Hepatocyte (in vitro differentiated cells): ENCODE data around the gene RABL3.

Experiments
- CTCF ChIP-seq: fragments of 200-600 bp; sonication (generic); IDR thresholded peaks from 2 replicates; pipeline ENCODE4 v1.5.1; 2016; ENCODE audit warnings: antibody characterized with exemption, mild to moderate bottlenecking; ENCODE audit not compliant: poor library complexity
- EZH2 ChIP-seq: fragments of 200-600 bp; sonication (generic); IDR thresholded peaks from 2 replicates; pipeline ENCODE4 v1.6.1; 2016; ENCODE audit warnings: antibody characterized with exemption, mild to moderate bottlenecking, borderline replicate concordance
- EZH2phosphoT487 ChIP-seq: fragments of 200-600 bp; sonication (generic); IDR thresholded peaks from one replicate; pipeline ENCODE4 v1.6.1; 2018; ENCODE audit warnings: antibody characterized with exemption, mild to moderate bottlenecking, low read depth, moderate library complexity; ENCODE audit not compliant: unreplicated experiment, severe bottlenecking

- TF ChIP-seq CTCF (no peak), EZH2 (no peak), EZH2phosphoT487 (no peak)
Measured at GRCh38 chr3:120646771-120647432, 95.4 kb downstream of the RABL3 start.
